Inflammatory macrophage (primary cell): ENCODE data around the gene APOBEC2.
A peak's percentile ranks its signal among the peaks of the same experiment; 100 is the strongest.

Source experiments
- DNase-seq, 2 donors: peaks; one replicate each; pipeline ENCODE4 v3.0.0-alpha.2; 2020 to 2022

Gene APOBEC2

GRCh38 chr6:41090841-41091761 is 38.1 kb downstream of the APOBEC2 start:
- DNase-seq, result no peak

- DNase-seq, result peak; percentile 37 to 40
Observed at GRCh38 chr6:41092421-41093140, 39.6 kb downstream of the APOBEC2 start.

- no peak for DNase-seq
Observed at GRCh38 chr6:41093729-41094128, 40.7 kb downstream of the APOBEC2 start.

GRCh38 chr6:41097467-41098090 is 44.6 kb downstream of the APOBEC2 start:
- no peak for DNase-seq

GRCh38 chr6:41098366-41098765 is 45.4 kb downstream of the APOBEC2 start:
- no peak for DNase-seq

GRCh38 chr6:41100871-41101287 is 47.9 kb downstream of the APOBEC2 start:
- DNase-seq, result no peak

- DNase-seq, result no peak
Observed at GRCh38 chr6:41103847-41104246, 50.8 kb downstream of the APOBEC2 start.

GRCh38 chr6:41111017-41111416 is 58.0 kb downstream of the APOBEC2 start:
- DNase-seq, result no peak
